GM23248 (cell line): Measurements from ENCODE around the gene DCLK2. TPM values are rescaled to one million over a fixed set of nuclear protein-coding genes. Genes with fewer than 3 reads are reported as not detected.

Experiments used
- DNase-seq: peaks from one replicate; pipeline ENCODE4 v3.0.0-alpha.2; 2015
- H2AFZ ChIP-seq: fragments of 200-600 bp; sonication (generic); 2 replicates; pipeline ENCODE4 v1.6.1; 2016; ENCODE audit warnings: antibody characterized with exemption
- H3F3A ChIP-seq: fragments of 200-600 bp; sonication (generic); 2 replicates; pipeline ENCODE4 v1.6.1; 2016; ENCODE audit warnings: mild to moderate bottlenecking, antibody characterized with exemption, mixed run types; ENCODE audit not compliant: insufficient read depth
- H3K27ac ChIP-seq: fragments of 200-600 bp; sonication (generic); 2 replicates; pipeline ENCODE4 v1.5.1; 2016; ENCODE audit warnings: mild to moderate bottlenecking
- H3K27me3 ChIP-seq: fragments of 200-600 bp; sonication (generic); replicated peaks from 2 replicates; pipeline ENCODE4 v1.6.1; 2016; ENCODE audit warnings: mild to moderate bottlenecking; ENCODE audit not compliant: insufficient read depth
- H3K36me3 ChIP-seq: fragments of 200-600 bp; sonication (generic); 2 replicates; pipeline ENCODE4 v1.6.1; 2016; ENCODE audit warnings: low read depth, mild to moderate bottlenecking
- H3K4me1 ChIP-seq: fragments of 200-600 bp; sonication (generic); 2 replicates; pipeline ENCODE4 v1.6.1; 2016; ENCODE audit warnings: mild to moderate bottlenecking; ENCODE audit not compliant: insufficient read depth
- H3K4me2 ChIP-seq: fragments of 200-600 bp; sonication (generic); one replicate; pipeline ENCODE4 v1.6.1; 2016; ENCODE audit warnings: mild to moderate bottlenecking; ENCODE audit not compliant: unreplicated experiment
- H3K4me3 ChIP-seq: fragments of 200-600 bp; sonication (generic); 2 replicates; pipeline ENCODE4 v1.5.1; 2016; ENCODE audit warnings: mild to moderate bottlenecking
- H3K79me2 ChIP-seq: fragments of 200-600 bp; sonication (generic); 2 replicates; pipeline ENCODE4 v1.6.1; 2016; ENCODE audit warnings: mild to moderate bottlenecking; ENCODE audit not compliant: insufficient read depth
- H3K9ac ChIP-seq: fragments of 200-600 bp; sonication (generic); 2 replicates; pipeline ENCODE4 v1.6.1; 2016; ENCODE audit warnings: mild to moderate bottlenecking
- H3K9me2 ChIP-seq: fragments of 200-600 bp; sonication (generic); 2 replicates; pipeline ENCODE4 v1.6.1; 2016; ENCODE audit warnings: mixed run types, mild to moderate bottlenecking, moderate library complexity; ENCODE audit not compliant: insufficient read depth
- H3K9me3 ChIP-seq: fragments of 200-600 bp; sonication (generic); one replicate; pipeline ENCODE4 v1.6.1; 2017; ENCODE audit warnings: low read depth
- H4K20me1 ChIP-seq: fragments of 200-600 bp; sonication (generic); 2 replicates; pipeline ENCODE4 v1.6.0; 2016; ENCODE audit not compliant: insufficient read depth
- EZH2 ChIP-seq: fragments of 200-600 bp; sonication (generic); IDR thresholded peaks from 2 replicates; pipeline ENCODE4 v1.6.1; 2018; ENCODE audit warnings: antibody characterized with exemption, mild to moderate bottlenecking; ENCODE audit not compliant: insufficient read depth, poor library complexity, severe bottlenecking
- EZH2phosphoT487 ChIP-seq: fragments of 200-600 bp; sonication (generic); IDR thresholded peaks from 2 replicates; pipeline ENCODE4 v1.6.1; 2018; ENCODE audit warnings: antibody characterized with exemption, moderate library complexity, mild to moderate bottlenecking, low read depth; ENCODE audit not compliant: insufficient read depth
- WGBS, 2 experiments: methylation state at CpG; one replicate each; pipeline ENCODE4 v1.1.6; 2015 to 2017; ENCODE audit warnings: low lambda C conversion rate in 2 of 2, low coverage in 1 of 2; ENCODE audit errors: missing lambda C conversion rate in 2 of 2; 5-methylcytosine and 5-hydroxymethylcytosine counted together
- in situ Hi-C: fragments of 300-500 bp; cut with MboI; formaldehyde crosslinking; loops from 2 replicates; pipeline ENCODE4 v1.15.0; 2020
- polyA plus RNA-seq: library from polyadenylated mRNA; unstranded; fragments of >200 nt; fragmentation: Nextera tagmentation; extraction: Ambion mirVana; gene quantifications from 2 replicates; pipeline ENCODE4 v1.2.1, GENCODE V29; 2016
- total RNA-seq: library from RNA; depleted of rRNA; stranded (reverse); fragments of >200 nt; shearing (Covaris generic); gene quantifications from 2 replicates; pipeline ENCODE4 v1.2.3, GENCODE V29; 2014

The DCLK2 gene
- total and polyA plus RNA-seq, 2 experiments from 2014 or later = 1.3 to 2.9 TPM

- Histone ChIP-seq H3K27me3 (no peaks in the 10 kb centered on the region), H3K79me2 (0 out of 2 replicates have a peak, but pooled peaks cover 12% of the 10 kb centered on the region), H3K27ac (peak overlapping the region; percentile 29; the same call in 1 of the 2 replicates), H4K20me1 (no peaks in the 10 kb centered on the region), H2AFZ (no peak overlapping the region), H3K4me2 (peak overlapping the region; percentile 33), H3K4me3 (no peak overlapping the region), H3K4me1 (peaks cover 48% of the 10 kb centered on the region), H3K9me2 (no peaks in the 10 kb centered on the region), H3K36me3 (no peaks in the 10 kb centered on the region), H3K9me3 (no peaks in the 10 kb centered on the region), H3F3A (peaks cover 27% of the 10 kb centered on the region), H3K9ac (no peak overlapping the region)
- TF ChIP-seq EZH2phosphoT487 (no peak), EZH2 (no peak)
- in situ Hi-C loops = no loop called here
- peak; percentile 35 for DNase-seq
Measured at GRCh38 chr4:150136481-150136880, 58.2 kb downstream of the DCLK2 start.

- Histone ChIP-seq H3F3A (peaks cover 35% of the 10 kb centered on the region), H3K9me3 (no peaks in the 10 kb centered on the region), H2AFZ (no peak overlapping the region), H3K4me2 (no peak overlapping the region), H3K79me2 (peaks cover 20% of the 10 kb centered on the region; the same call in 1 of the 2 replicates), H3K36me3 (no peaks in the 10 kb centered on the region), H4K20me1 (no peaks in the 10 kb centered on the region), H3K4me3 (no peak overlapping the region), H3K27ac (no peak overlapping the region), H3K9ac (no peak overlapping the region), H3K9me2 (no peaks in the 10 kb centered on the region), H3K27me3 (no peaks in the 10 kb centered on the region), H3K4me1 (peaks cover 52% of the 10 kb centered on the region)
- 96% methylated on average over 4 of the region's 4 CpGs for WGBS, 2 experiments
- DNase-seq = no peak
- no peak for TF ChIP-seq EZH2
- TF ChIP-seq EZH2phosphoT487 = no peak
- in situ Hi-C loops = no loop called here
Measured at GRCh38 chr4:150139297-150139865, 61.1 kb downstream of the DCLK2 start.

- peaks cover 31% of the 10 kb centered on the region for H3F3A ChIP-seq
- peaks cover 24% of the 10 kb centered on the region; the same call in 1 of the 2 replicates for H3K79me2 ChIP-seq
- H3K27me3 ChIP-seq = no peaks in the 10 kb centered on the region
- peak overlapping the region; percentile 40 for H3K27ac ChIP-seq
- H3K36me3 ChIP-seq = no peaks in the 10 kb centered on the region
- H3K9me2 ChIP-seq = no peaks in the 10 kb centered on the region
- no peaks in the 10 kb centered on the region for H4K20me1 ChIP-seq
- H3K9ac ChIP-seq = no peak overlapping the region
- H3K4me1 ChIP-seq = peaks cover 48% of the 10 kb centered on the region
- H2AFZ ChIP-seq = no peak overlapping the region
- TF ChIP-seq EZH2 (no peak), EZH2phosphoT487 (no peak)
- H3K4me3 ChIP-seq = peak overlapping the region; percentile 57
- peak overlapping the region; percentile 57 for H3K4me2 ChIP-seq
- no peaks in the 10 kb centered on the region for H3K9me3 ChIP-seq
- WGBS, 2 experiments = 18 to 19% methylated on average over 5 of the region's 5 CpGs
- in situ Hi-C loops = no loop called here
- DNase-seq = peak; percentile 85
Measured at GRCh38 chr4:150140774-150141400, 62.6 kb downstream of the DCLK2 start.

- Histone ChIP-seq H2AFZ (no peak overlapping the region), H3K27me3 (no peaks in the 10 kb centered on the region), H3K9ac (no peak overlapping the region), H3K9me2 (no peaks in the 10 kb centered on the region), H3K4me3 (0 out of 2 replicates have a peak overlapping the region, but pooled peaks have one; percentile 57), H3K4me1 (peaks cover 46% of the 10 kb centered on the region), H3K9me3 (no peaks in the 10 kb centered on the region), H4K20me1 (no peaks in the 10 kb centered on the region), H3K27ac (peak overlapping the region; percentile 40; the same call in 1 of the 2 replicates), H3K79me2 (peaks cover 24% of the 10 kb centered on the region; the same call in 1 of the 2 replicates), H3K4me2 (peak overlapping the region; percentile 57), H3K36me3 (no peaks in the 10 kb centered on the region), H3F3A (peaks cover 36% of the 10 kb centered on the region)
- in situ Hi-C loops = no loop called here
- DNase-seq = no peak
- WGBS, 2 experiments = 11 to 20% methylated on average over 2 of the region's 2 CpGs
- TF ChIP-seq EZH2phosphoT487 = no peak
- TF ChIP-seq EZH2 = no peak
Measured at GRCh38 chr4:150141756-150142155, 63.5 kb downstream of the DCLK2 start.
